Activated naive CD4-positive, alpha-beta T cell treated with anti-CD3 and anti-CD28 coated beads, Interleukin-2, amount 50 U/mL, for 24 hours (primary cell): ENCODE results near the gene LRP11.

ENCODE experiments used
- H3K27ac Mint-ChIP-seq: one replicate; pipeline ENCODE4 v1.8.0; 2021; ENCODE audit warnings: mild to moderate bottlenecking, mixed read lengths
- H3K27me3 Mint-ChIP-seq: one replicate; pipeline ENCODE4 v1.8.0; 2021; ENCODE audit warnings: mixed read lengths
- H3K36me3 Mint-ChIP-seq: one replicate; pipeline ENCODE4 v1.8.0; 2021; ENCODE audit warnings: mixed read lengths
- H3K4me1 Mint-ChIP-seq: one replicate; pipeline ENCODE4 v1.8.0; 2021; ENCODE audit warnings: mixed read lengths
- H3K4me3 Mint-ChIP-seq: one replicate; pipeline ENCODE4 v1.8.0; 2021; ENCODE audit warnings: mild to moderate bottlenecking, mixed read lengths
- H3K9me3 Mint-ChIP-seq: one replicate; pipeline ENCODE4 v1.8.0; 2021; ENCODE audit warnings: mixed read lengths

Gene LRP11

DNA sequence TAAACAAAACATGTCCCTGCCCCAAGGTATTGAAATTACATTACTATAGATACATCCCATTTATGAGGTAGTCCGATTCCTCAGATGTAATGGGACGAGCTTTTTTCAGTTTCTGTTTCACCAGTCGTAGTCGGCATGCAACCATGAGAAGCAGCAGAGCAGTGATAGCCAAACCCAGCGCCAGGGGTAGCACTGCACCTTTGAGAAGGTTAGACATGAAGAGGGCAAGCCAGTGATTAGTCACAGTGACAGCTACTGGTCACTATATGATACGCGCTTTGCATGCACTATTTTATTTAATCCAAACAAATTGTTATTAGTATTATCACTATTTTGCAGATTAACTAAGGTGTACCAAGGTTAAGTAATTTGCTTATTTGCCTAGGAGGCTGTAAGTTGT, 43.7 kb downstream of the LRP11 start:
- H3K27me3 Mint-ChIP-seq, result no peaks in the 10 kb centered on the region
- H3K36me3 Mint-ChIP-seq, result peaks cover 2% of the 10 kb centered on the region
- no peaks in the 10 kb centered on the region for H3K4me1 Mint-ChIP-seq
- H3K4me3 Mint-ChIP-seq, result no peak overlapping the region
- H3K27ac Mint-ChIP-seq, result no peak overlapping the region
- H3K9me3 Mint-ChIP-seq, result no peaks in the 10 kb centered on the region

GRCh38 chr6:149815788-149816187, 48.4 kb downstream of the LRP11 start:
- Mint-ChIP-seq H3K4me3 (no peak overlapping the region), H3K27me3 (no peaks in the 10 kb centered on the region), H3K36me3 (peaks cover 9% of the 10 kb centered on the region), H3K27ac (no peak overlapping the region), H3K4me1 (no peaks in the 10 kb centered on the region), H3K9me3 (no peaks in the 10 kb centered on the region)

- H3K4me1 Mint-ChIP-seq, result peaks cover 9% of the 10 kb centered on the region
- H3K27ac Mint-ChIP-seq, result no peak overlapping the region
- no peaks in the 10 kb centered on the region for H3K9me3 Mint-ChIP-seq
- H3K36me3 Mint-ChIP-seq, result peaks cover 9% of the 10 kb centered on the region
- no peak overlapping the region for H3K4me3 Mint-ChIP-seq
- H3K27me3 Mint-ChIP-seq, result no peaks in the 10 kb centered on the region
Observed at GRCh38 chr6:149813351-149813750, 50.8 kb downstream of the LRP11 start.

- H3K27ac Mint-ChIP-seq, result no peak overlapping the region
- no peaks in the 10 kb centered on the region for H3K27me3 Mint-ChIP-seq
- peaks cover 7% of the 10 kb centered on the region for H3K36me3 Mint-ChIP-seq
- H3K4me1 Mint-ChIP-seq, result peaks cover 18% of the 10 kb centered on the region
- no peak overlapping the region for H3K4me3 Mint-ChIP-seq
- no peaks in the 10 kb centered on the region for H3K9me3 Mint-ChIP-seq
Observed at GRCh38 chr6:149809798-149810197, 54.4 kb downstream of the LRP11 start.

DNA sequence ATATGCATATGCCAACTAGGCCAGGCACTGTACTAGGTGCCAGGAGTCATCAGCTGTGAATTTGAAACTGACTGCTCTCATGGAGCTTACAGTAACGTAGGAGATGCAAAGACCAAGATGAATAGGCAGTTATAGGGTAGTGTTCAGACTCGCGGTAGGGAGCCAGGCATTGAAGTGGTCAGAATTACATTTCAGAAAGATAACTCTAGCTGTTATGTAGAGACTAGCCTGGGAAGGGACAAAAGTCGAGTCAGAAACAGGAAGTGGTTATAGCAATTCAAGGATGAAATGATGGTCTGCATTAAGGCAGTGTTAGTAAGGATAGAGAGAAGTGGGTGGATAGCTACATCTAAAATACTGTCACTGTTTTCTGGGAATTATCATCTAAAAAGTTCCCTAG, 58.0 kb downstream of the LRP11 start:
- Mint-ChIP-seq H3K9me3 (no peaks in the 10 kb centered on the region), H3K27ac (no peak overlapping the region), H3K4me3 (no peak overlapping the region), H3K36me3 (peaks cover 8% of the 10 kb centered on the region), H3K4me1 (peaks cover 18% of the 10 kb centered on the region), H3K27me3 (no peaks in the 10 kb centered on the region)

GRCh38 chr6:149783551-149783950, 80.6 kb downstream of the LRP11 start:
- Mint-ChIP-seq H3K27me3 (no peaks in the 10 kb centered on the region), H3K36me3 (peaks cover 7% of the 10 kb centered on the region), H3K4me1 (no peaks in the 10 kb centered on the region), H3K27ac (no peak overlapping the region), H3K9me3 (no peaks in the 10 kb centered on the region), H3K4me3 (no peak overlapping the region)

DNA sequence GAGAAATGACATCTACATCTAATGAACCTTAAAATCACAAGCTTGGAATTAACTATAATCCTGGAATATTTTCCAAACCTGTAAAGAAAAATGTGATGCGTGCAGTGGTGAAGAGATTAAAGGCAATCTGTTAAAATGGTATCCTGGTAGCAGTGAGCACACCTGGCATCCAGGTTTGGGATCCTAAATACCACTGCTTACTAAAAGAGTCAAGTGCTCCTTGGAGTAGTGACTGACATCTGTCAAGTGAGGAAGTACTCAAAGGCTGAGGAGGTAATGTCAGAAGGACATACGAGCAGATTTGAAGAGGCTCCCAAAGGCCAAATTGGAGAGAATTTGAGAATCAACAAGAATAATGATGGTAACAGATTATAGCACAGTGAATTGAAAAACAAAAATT, 81.8 kb downstream of the LRP11 start:
- no peaks in the 10 kb centered on the region for H3K27me3 Mint-ChIP-seq
- no peaks in the 10 kb centered on the region for H3K9me3 Mint-ChIP-seq
- no peaks in the 10 kb centered on the region for H3K4me1 Mint-ChIP-seq
- H3K36me3 Mint-ChIP-seq, result peaks cover 5% of the 10 kb centered on the region
- H3K4me3 Mint-ChIP-seq, result no peak overlapping the region
- H3K27ac Mint-ChIP-seq, result no peak overlapping the region

- H3K4me3 Mint-ChIP-seq, result no peak overlapping the region
- no peak overlapping the region for H3K27ac Mint-ChIP-seq
- peaks cover 5% of the 10 kb centered on the region for H3K36me3 Mint-ChIP-seq
- no peaks in the 10 kb centered on the region for H3K4me1 Mint-ChIP-seq
- H3K27me3 Mint-ChIP-seq, result no peaks in the 10 kb centered on the region
- no peaks in the 10 kb centered on the region for H3K9me3 Mint-ChIP-seq
Observed at GRCh38 chr6:149781715-149782114, 82.4 kb downstream of the LRP11 start.

GRCh38 chr6:149779644-149779963, 84.6 kb downstream of the LRP11 start:
- Mint-ChIP-seq H3K27me3 (no peaks in the 10 kb centered on the region), H3K4me1 (no peaks in the 10 kb centered on the region), H3K27ac (no peak overlapping the region), H3K9me3 (no peaks in the 10 kb centered on the region), H3K4me3 (no peak overlapping the region), H3K36me3 (peaks cover 7% of the 10 kb centered on the region)

- H3K9me3 Mint-ChIP-seq, result no peaks in the 10 kb centered on the region
- no peak overlapping the region for H3K27ac Mint-ChIP-seq
- peaks cover 5% of the 10 kb centered on the region for H3K36me3 Mint-ChIP-seq
- H3K27me3 Mint-ChIP-seq, result no peaks in the 10 kb centered on the region
- no peaks in the 10 kb centered on the region for H3K4me1 Mint-ChIP-seq
- H3K4me3 Mint-ChIP-seq, result no peak overlapping the region
Observed at GRCh38 chr6:149777624-149778023, 86.5 kb downstream of the LRP11 start.

DNA sequence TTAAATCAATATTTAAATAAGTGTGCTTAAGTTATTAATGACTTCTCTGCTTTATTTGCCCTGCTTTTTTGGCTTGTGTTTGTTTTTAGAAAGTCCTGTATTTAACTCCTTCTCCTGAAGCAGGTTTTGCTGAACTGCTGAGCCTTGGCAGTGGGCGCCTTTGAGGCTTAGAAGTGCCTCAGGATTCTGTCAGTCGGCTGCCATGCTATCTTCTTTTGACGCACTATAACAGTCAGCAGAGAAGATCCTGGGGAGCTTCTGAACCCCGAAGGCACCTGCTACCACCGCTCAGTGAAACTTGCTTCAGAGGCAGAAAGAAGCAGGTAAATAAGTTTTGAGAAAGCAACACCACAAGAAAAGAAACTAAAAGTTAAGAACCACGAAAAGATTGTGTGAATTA, 92.2 kb downstream of the LRP11 start:
- no peaks in the 10 kb centered on the region for H3K9me3 Mint-ChIP-seq
- no peaks in the 10 kb centered on the region for H3K27me3 Mint-ChIP-seq
- peaks cover 15% of the 10 kb centered on the region for H3K4me1 Mint-ChIP-seq
- H3K36me3 Mint-ChIP-seq, result peaks cover 9% of the 10 kb centered on the region
- no peak overlapping the region for H3K4me3 Mint-ChIP-seq
- H3K27ac Mint-ChIP-seq, result no peak overlapping the region

GRCh38 chr6:149771185-149771584, 93.0 kb downstream of the LRP11 start:
- Mint-ChIP-seq H3K4me3 (no peak overlapping the region), H3K4me1 (peaks cover 15% of the 10 kb centered on the region), H3K27ac (peak overlapping the region; percentile 6), H3K36me3 (peaks cover 13% of the 10 kb centered on the region), H3K27me3 (no peaks in the 10 kb centered on the region), H3K9me3 (no peaks in the 10 kb centered on the region)

GRCh38 chr6:149769676-149770075, 94.5 kb downstream of the LRP11 start:
- Mint-ChIP-seq H3K27me3 (no peaks in the 10 kb centered on the region), H3K4me1 (peaks cover 15% of the 10 kb centered on the region), H3K9me3 (no peaks in the 10 kb centered on the region), H3K4me3 (no peak overlapping the region), H3K27ac (no peak overlapping the region), H3K36me3 (peaks cover 14% of the 10 kb centered on the region)
